HL-60/S4 treated with retinoic acid at 250 ng/mL for 4 days and 3 days (cell line): Measurements from ENCODE around the gene BICD1.

Experiments used
- in situ Hi-C: fragments of 300-500 bp; cut with MboI; formaldehyde crosslinking; loops from 2 replicates; pipeline ENCODE4 v1.7.0; 2022; ENCODE audit warnings: low sequenced_read_pairs

Gene BICD1

GRCh38 chr12:32100888-32101287 is 5.8 kb upstream of the BICD1 start:
- in situ Hi-C loops, result no loop called here

DNA sequence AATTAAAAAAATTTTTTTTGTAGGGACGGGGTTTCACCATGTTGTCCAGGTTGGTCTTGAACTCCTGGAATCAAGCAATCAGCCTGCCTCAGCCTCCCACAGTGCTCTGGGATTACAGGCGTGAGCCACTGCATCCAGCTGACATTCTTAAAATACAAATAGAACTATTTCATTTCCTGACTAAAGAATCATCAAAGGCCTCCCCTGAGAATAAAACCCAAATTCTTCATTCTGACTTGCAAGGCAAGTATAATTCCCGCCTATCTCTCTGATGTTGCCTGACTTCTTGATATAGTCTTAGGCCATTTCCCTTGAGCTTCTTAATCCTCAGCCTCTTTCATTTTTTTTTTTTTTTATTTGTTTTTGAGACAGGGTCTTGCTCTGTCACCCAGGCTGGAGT is 4.4 kb upstream of the BICD1 start:
- in situ Hi-C loops, result no loop called here

DNA sequence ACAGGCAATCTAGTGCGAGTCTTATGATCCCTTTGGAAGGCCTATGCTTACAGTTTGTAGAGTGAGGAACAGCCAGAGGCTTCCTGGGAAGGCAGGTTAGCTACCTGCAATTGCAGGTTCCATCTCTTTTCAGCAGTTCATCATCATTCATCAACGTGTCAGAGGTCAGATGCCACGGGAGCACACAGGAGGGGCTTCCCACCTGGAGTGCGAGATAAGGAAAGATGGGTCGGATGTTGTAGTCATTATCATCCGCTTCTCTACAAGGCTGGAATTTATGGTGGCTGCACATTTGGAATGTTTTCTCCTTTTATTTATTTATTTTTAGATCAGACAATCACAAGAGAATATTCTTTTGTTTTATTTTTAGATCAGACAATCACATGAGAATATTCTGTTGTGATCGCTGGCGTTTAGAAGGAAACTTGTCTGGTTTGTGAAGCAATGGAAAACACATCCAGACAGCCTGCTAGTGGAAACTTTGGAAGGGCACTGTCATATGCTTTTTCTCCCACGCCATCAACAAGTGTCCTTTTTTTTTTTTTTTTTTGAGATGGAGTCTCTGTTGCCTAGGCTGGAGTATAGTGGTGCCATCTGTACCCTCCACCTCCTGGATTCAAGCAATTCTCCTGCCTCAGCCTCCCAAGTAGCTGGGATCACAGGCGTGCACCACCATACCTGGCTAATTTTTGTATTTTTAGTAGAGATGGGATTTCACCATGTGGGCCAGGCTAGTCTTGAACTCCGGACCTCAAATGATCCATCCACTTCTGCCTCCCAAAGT is 1.9 kb upstream of the BICD1 start:
- in situ Hi-C loops, result no loop called here

- in situ Hi-C loops, result no loop called here
These were observed 596 bp upstream of the BICD1 start for GRCh38 chr12:32105986-32106516.

DNA sequence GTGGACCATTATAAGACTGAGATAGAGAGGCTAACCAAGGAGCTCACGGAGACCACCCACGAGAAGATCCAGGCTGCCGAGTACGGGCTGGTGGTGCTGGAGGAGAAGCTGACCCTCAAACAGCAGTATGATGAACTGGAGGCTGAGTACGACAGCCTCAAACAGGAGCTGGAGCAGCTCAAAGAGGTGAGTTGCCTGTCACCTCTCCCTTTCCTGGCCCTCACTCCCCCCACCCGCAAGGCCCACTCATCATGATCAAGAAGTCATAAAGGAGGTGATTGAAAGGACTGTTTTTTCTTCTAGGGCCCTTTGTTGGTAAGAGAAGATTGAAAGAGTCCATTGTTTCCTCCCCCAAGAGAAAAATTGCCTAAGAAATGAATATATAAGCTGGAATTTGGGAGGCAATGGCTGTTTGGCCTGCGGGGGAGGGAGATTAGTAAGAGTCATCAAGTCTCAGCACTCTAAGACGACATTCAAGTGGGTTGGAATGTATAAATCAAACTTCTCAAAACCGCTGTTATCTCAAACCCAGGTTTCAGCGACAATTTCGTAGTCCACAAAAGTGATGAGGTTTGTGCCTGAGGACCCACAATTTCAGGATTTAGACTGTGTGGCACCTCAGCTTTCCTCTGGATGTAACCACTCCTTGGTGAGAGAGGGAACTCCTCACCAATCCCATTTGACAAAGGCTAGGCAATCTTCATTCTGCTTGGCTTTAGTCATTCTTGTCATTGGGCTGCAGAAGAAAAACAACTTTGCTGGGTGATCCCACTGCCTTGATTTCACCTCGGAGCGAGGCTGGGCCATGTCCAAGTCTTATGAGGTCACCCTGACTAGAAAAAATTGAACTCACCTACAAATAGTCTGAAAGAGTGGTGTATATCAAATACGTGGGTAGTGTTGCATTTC is 966 bp downstream of the BICD1 start:
- in situ Hi-C loops, result no loop called here

DNA sequence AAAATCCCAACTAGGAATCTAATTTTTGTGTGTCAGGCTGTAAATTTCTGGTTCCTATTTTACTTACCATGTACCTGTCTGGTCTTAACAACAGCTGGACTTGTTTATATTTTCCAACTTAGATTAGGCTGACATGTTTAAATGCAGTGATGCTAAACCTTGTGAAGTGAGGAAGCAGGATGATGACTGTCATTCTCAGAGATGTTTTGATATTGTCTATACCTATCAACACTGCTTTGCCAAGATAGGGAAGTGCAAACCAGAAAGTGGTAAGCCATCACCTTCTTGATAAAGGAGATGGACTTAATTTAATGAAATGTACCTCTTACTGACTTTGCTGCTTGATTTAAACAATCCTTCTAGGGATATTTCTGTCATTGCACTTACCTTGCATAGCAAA is 2.1 kb downstream of the BICD1 start:
- in situ Hi-C loops, result no loop called here

GRCh38 chr12:32110417-32110816 is 3.8 kb downstream of the BICD1 start:
- in situ Hi-C loops, result no loop called here

- in situ Hi-C loops, result no loop called here
These were observed 4.3 kb downstream of the BICD1 start for GRCh38 chr12:32110942-32111341.

- in situ Hi-C loops, result no loop called here
These were observed 8.9 kb downstream of the BICD1 start for GRCh38 chr12:32115404-32116104.

DNA sequence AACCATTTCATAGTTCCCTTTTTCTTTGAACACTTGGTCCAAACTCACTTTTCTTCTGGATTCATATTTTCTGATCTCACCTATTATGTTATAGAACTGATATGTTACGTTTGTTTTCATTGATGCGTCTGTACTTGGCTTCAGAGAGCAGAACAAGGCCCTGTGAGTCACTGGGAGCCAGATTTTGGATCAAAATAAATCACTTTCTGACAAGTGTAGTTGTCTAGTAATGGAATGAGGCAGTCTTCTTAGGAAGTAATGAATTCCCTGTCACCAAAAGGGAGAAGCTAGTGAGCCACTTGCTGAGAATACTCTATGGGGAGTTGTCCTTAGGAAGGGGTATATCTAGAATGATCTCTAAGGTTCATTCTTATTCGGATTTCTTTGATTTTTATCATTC is 10.2 kb downstream of the BICD1 start:
- in situ Hi-C loops, result no loop called here

DNA sequence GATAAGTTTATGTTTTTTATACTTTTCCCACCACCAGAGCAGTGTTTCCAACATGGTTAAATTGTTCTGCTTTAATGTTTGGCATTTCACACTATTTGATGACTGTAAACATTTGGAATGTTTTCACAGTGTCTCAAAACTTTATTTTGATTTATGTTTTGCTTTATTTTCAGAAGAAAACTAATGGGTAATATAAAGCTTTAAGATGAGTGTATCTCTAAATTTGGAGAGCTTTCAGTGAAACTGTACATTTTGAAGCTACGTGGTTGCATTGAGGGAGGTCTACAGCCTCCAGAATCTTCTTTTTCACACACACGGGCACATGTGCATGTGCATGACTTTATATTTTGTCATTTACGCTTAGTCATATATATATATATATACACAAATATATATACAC is 10.7 kb downstream of the BICD1 start:
- in situ Hi-C loops, result no loop called here

DNA sequence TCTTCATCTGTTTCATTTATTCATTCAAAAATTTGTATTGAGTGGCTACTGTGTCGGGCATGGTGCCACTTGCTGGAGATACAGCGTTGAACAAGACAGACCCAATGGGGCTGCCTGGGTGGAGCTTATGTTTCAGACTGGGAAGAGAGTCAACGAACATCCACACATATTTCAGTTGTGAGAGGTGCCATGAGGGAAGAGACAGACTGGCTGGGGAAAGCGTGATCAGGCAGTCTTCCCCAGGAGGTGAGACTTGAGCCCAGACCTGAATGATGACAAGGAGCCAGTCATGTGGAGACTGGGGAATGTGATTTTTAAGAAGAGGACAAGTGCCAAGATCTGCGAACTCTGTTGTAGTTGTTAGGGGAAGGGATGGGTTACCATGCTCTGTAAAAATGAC is 12.2 kb downstream of the BICD1 start:
- in situ Hi-C loops, result no loop called here

GRCh38 chr12:32120419-32120818 is 13.8 kb downstream of the BICD1 start:
- in situ Hi-C loops, result no loop called here

GRCh38 chr12:32124637-32125036 is 18.0 kb downstream of the BICD1 start:
- in situ Hi-C loops, result no loop called here

DNA sequence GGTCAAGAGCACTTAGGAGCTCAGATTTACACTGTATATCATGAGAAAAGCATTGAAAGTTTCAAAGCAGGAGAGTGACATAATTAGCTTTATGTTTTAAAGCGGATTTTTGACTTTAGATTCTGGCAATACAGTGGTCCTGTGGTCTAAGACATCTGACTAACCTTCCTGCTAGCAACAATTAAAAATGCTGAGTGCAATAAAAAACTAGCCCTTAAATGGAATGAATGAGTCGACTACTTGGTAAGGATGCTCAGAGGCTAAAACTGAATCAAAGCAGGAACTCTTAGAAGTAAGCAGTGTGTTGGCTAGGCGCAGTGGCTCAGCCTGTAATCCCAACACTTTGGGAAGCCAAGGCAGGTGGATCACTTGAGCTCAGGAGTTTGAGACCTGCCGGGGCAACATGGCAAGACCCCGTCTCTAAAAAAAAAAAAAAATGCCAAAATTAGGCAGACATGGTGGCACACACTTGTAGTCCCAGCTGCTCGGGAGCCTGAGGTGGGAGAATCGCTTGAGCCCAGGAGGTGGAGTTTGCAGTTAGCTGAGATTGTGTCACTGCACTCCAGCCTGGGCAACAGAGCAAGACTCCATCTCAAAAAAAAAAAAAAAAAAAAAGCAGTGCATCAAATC is 18.9 kb downstream of the BICD1 start:
- in situ Hi-C loops, result no loop called here

DNA sequence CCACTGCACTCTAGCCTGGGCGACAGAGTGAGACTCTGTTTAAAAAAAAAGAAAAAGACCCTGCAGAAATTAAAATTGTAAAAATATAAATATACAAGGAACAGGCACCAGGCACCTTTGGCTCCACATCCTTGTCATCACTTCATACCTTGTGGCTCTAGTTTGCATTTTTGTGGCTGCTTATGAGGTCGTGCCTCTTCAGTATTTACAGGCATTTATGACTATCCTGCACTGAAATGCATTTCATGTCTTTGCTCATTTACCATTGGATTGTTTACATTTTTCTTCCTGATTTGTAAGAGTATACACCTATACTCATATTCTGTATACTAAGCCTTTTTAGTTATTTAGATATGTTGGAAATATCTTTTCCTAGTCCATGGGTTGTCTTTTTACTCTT is 20.1 kb downstream of the BICD1 start:
- in situ Hi-C loops, result no loop called here

GRCh38 chr12:32131666-32132065 is 25.0 kb downstream of the BICD1 start:
- in situ Hi-C loops, result no loop called here

DNA sequence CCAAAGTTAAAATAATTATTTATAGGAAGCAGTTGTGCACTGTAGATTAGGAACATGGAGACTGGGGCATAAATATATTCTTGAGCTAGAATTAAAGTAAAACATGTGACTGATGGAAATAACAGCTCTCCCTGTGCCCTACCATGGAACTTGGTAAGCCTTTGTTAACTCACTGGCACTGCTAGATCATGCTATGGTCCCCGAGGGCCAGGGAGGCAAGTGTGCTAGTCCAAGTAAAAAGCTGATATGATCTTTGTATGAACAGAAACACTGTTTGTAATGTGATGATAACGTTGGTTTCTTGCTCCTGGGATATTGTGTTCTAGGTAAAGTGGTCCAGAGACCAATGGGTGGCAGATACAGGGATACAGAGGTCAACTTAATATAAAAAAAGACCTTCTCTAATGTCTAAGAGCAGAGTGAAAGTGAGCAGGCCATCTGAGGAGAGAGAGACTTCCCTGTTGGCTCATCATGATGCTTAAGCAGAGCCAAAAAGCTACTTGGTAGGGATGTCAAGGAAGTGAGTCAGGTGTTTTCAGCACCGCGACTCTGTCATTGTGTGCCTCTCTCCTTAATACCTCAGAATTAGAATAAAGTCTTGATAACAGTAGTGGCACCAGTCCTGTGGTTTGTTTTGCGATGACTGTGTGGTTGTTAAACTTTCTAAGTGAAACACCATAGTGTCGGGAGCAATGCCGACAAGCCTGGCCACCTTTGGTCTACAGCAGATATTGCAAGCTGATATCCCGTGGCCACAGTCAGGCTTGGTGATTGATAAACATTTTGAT is 27.6 kb downstream of the BICD1 start:
- in situ Hi-C loops, result no loop called here

DNA sequence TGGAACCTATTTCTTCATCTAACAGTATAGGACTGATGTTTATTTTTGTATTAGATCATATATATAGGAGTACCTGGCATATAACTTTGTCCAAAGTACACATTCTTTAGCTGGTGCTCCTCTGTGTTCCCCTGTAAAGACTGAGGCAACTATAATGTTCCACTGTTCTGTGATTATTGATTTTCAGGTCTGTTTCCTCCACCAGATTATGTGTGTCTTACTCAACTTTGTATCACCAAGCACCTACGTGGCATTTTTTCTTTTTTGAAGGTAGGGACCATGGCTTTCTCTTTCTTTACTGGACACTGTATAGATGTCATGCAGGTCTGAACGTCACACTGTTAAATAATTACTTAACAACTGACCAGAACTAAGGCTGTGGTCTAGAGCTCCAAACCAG is 29.3 kb downstream of the BICD1 start:
- in situ Hi-C loops, result no loop called here

DNA sequence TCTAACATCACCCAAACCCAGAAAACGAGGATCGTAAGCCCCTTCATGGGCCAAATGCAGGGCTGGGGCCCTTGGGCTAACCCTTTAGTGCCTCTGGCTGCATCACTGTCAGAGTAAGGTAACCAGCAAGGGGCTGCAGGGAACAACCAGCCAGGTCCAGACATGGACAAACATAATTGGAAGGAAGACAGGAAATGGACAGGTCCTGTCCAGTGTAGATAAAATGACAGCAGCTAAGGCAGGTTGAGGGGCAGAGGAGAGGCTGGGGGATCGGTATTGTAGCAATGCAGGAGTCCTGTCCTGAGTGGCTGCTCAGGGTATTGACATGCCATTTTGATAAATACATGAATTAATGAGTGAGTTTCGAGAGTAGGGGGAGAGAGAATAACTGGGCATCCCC is 29.8 kb downstream of the BICD1 start:
- in situ Hi-C loops, result no loop called here
